Parathyroid adenoma (tissue), 2 donors: ENCODE results near the gene VSX2.

Source experiments
- H2AFZ ChIP-seq: fragments of 300-600 bp; sonication (generic); one replicate; pipeline ENCODE4 v1.7.0; 2017; ENCODE audit warnings: antibody characterized with exemption, mild to moderate bottlenecking
- H3K27ac ChIP-seq: fragments of 300-600 bp; sonication (generic); one replicate; pipeline ENCODE4 v1.7.0; 2017
- H3K27me3 ChIP-seq: fragments of 300-600 bp; sonication (generic); one replicate; pipeline ENCODE4 v1.7.0; 2017; ENCODE audit warnings: low read length; ENCODE audit not compliant: control insufficient read depth, insufficient read depth
- H3K36me3 ChIP-seq: fragments of 300-600 bp; sonication (generic); one replicate; pipeline ENCODE4 v1.7.0; 2017; ENCODE audit warnings: low read length; ENCODE audit not compliant: control insufficient read depth, insufficient read depth
- H3K4me1 ChIP-seq: fragments of 300-600 bp; sonication (generic); one replicate; pipeline ENCODE4 v1.7.0; 2017; ENCODE audit warnings: control low read depth
- H3K4me2 ChIP-seq: fragments of 300-600 bp; sonication (generic); one replicate; pipeline ENCODE4 v1.7.0; 2017; ENCODE audit warnings: low read length
- H3K4me3 ChIP-seq: fragments of 300-600 bp; sonication (generic); one replicate; pipeline ENCODE4 v1.7.0; 2017; ENCODE audit warnings: low read depth, low read length
- H3K79me2 ChIP-seq: fragments of 300-600 bp; sonication (generic); one replicate; pipeline ENCODE4 v1.7.0; 2017; ENCODE audit warnings: control low read depth
- H3K9ac ChIP-seq: fragments of 300-600 bp; sonication (generic); one replicate; pipeline ENCODE4 v1.7.0; 2017; ENCODE audit warnings: mild to moderate bottlenecking
- H3K9me3 ChIP-seq: fragments of 300-600 bp; sonication (generic); one replicate; pipeline ENCODE4 v1.7.0; 2017; ENCODE audit warnings: low read length; ENCODE audit not compliant: control insufficient read depth
- TF ChIP-seq, protein P1 (sequence below): fragments of 300-600 bp; sonication (generic); IDR thresholded peaks from one replicate; pipeline ENCODE4 v1.7.0; 2017; ENCODE audit warnings: antibody characterized with exemption, mild to moderate bottlenecking
- donor health status: primary hyperparathyroidism.

The VSX2 gene

DNA sequence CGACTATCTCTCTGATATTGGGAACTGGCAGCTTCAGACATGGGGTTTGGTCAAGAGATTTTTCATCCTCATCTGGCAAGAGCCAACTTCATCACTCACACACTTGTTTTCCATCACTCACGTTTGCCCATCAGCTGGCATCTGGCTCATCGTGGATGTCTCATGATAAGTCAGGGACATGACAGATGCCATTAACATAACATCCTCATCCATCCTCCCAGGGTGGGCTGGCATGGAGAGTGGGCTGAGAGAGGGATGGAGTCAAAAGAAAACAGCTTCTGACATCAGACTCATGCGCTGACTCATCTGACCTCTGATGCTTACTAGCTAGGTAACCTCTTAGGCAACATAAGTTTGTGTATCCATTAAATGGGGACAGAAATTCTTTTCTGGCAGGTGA lies 1.8 kb upstream of the VSX2 start:
- no peak overlapping the region for H3K9ac ChIP-seq
- H3K4me1 ChIP-seq = peaks cover 5% of the 10 kb centered on the region
- H2AFZ ChIP-seq = no peak overlapping the region
- H3K9me3 ChIP-seq = no peaks in the 10 kb centered on the region
- no peak overlapping the region for H3K4me3 ChIP-seq
- peaks cover 17% of the 10 kb centered on the region for H3K27me3 ChIP-seq
- H3K36me3 ChIP-seq = no peaks in the 10 kb centered on the region
- TF ChIP-seq, protein P1, sequence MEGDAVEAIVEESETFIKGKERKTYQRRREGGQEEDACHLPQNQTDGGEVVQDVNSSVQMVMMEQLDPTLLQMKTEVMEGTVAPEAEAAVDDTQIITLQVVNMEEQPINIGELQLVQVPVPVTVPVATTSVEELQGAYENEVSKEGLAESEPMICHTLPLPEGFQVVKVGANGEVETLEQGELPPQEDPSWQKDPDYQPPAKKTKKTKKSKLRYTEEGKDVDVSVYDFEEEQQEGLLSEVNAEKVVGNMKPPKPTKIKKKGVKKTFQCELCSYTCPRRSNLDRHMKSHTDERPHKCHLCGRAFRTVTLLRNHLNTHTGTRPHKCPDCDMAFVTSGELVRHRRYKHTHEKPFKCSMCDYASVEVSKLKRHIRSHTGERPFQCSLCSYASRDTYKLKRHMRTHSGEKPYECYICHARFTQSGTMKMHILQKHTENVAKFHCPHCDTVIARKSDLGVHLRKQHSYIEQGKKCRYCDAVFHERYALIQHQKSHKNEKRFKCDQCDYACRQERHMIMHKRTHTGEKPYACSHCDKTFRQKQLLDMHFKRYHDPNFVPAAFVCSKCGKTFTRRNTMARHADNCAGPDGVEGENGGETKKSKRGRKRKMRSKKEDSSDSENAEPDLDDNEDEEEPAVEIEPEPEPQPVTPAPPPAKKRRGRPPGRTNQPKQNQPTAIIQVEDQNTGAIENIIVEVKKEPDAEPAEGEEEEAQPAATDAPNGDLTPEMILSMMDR = no peak
- H3K27ac ChIP-seq = no peak overlapping the region
- H3K4me2 ChIP-seq = no peak overlapping the region
- H3K79me2 ChIP-seq = no peaks in the 10 kb centered on the region

DNA sequence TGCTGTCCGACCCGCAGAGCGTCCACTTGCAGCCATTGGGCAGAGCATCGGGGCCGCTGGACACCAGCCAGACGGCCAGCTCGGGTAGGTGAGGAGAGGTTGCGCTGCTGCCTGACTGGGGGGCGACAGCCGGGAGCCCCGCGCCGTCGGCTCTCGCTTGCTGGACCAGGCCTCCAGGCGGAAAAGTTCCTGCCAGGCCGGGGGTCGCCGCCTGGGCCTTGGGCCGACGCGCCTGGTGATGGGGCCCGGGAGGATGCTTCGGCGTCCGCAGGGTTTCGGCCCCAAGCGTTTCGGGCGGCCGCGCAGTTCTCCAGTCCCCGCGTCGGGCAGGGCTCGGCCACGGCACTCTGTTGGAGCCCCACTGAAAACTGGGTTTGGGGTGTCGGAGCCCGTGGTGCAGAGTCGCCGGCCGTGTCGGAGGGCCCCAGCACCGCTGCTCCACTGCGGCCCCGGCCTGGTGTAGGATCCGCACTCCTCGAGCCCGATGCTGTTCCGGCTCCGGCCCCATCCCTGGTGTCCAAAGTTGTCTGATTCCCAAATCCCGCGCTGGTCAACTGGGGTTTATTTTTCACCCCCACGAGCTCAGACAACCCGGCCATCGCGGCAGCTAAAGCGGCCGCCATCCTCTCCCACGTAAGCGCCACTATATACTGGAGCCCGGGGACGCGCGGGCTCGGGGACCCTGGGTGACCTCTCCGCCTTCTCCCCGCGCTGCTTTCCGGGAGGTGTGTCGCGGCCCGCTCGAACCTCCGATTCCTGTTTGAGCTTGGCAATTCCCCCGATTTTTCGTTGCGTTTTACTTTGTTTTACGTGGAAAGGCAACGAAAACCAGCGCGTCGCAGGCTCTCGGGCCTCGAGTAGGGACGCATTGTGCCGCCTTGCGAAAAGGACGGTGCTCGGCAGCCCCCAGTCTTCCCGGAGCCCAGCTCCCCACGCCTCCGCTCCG lies 872 bp downstream of the VSX2 start:
- Histone ChIP-seq H3K9ac (no peak overlapping the region), H3K36me3 (no peaks in the 10 kb centered on the region), H2AFZ (peak overlapping the region; percentile 59), H3K4me1 (peaks cover 5% of the 10 kb centered on the region), H3K27ac (no peak overlapping the region), H3K9me3 (no peaks in the 10 kb centered on the region), H3K79me2 (no peaks in the 10 kb centered on the region), H3K27me3 (peaks cover 20% of the 10 kb centered on the region), H3K4me3 (peak overlapping the region; percentile 31), H3K4me2 (peak overlapping the region; percentile 62)
- TF ChIP-seq, protein P1 = no peak

DNA sequence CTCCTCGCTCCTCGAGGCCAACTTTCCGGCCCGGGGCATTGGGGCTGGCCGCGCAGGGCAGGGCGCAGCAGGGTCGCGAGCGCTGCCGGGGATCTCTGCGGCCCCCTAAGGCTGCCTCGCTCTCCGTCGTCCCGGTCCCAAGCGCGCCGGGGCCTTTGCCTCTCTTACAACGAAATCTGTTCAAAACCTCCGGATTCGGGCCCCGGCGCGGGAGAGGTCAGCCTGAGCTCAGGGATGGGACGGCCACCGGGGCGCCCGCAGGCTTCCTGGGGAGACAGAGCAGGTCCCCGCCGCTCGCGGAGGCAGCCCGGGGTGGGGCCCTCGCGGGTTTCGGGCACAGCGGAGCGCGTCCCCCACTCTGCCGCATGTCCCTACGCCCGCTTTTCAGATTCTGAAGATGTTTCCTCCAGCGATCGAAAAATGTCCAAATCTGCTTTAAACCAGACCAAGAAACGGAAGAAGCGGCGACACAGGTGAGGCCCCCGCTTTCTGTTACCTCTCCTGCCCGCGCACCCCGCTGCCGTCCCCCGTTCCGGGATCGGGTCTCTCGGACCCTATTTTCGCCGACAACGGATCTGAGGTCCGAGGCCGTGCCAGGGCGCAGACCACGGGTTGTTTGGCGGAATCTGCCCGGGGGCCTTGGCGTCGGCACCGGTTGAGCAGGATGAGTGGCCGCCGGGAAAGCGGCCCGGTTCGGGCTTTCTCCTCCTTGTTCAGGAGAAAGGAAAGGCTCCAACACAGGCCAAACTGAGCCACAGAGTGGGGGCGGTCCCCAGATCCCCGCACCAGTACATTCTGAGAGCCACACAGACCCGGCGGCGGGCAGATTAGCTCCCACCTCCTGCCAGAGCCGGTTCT lies 1.8 kb downstream of the VSX2 start:
- H3K27me3 ChIP-seq = peaks cover 20% of the 10 kb centered on the region
- no peak overlapping the region for H3K9ac ChIP-seq
- TF ChIP-seq, protein P1 = no peak

DNA sequence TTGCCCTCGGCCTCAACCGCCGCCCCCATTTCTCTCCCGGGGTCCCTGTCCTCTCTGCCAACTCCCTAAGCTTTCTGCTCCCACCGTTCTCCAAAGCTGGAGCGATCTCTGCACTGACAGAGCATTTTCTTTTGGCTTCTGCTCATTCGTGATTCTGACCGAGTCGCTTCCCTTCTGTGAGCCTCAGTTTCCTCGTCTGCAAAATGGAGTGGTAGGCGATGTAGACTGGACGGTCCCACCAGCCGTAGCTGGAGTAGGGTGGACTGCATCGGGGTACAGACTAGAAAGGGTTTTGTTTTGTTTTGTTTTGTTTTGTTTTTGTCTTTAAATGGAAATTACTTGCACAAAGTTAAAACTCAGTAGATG lies 2.4 kb downstream of the VSX2 start:
- Histone ChIP-seq H2AFZ (no peak overlapping the region), H3K9me3 (no peaks in the 10 kb centered on the region), H3K36me3 (no peaks in the 10 kb centered on the region), H3K9ac (no peak overlapping the region), H3K27ac (no peak overlapping the region), H3K79me2 (no peaks in the 10 kb centered on the region), H3K4me1 (peaks cover 5% of the 10 kb centered on the region), H3K4me3 (no peak overlapping the region), H3K4me2 (peak overlapping the region; percentile 62), H3K27me3 (peaks cover 20% of the 10 kb centered on the region)
- TF ChIP-seq, protein P1 = no peak

More for the DNA sequence above, 1.8 kb downstream of the VSX2 start:
- no peaks in the 10 kb centered on the region for H3K9me3 ChIP-seq
- no peaks in the 10 kb centered on the region for H3K79me2 ChIP-seq
- H3K36me3 ChIP-seq = no peaks in the 10 kb centered on the region
- H3K4me1 ChIP-seq = peaks cover 5% of the 10 kb centered on the region
- peak overlapping the region; percentile 31 for H3K4me3 ChIP-seq
- peak overlapping the region; percentile 59 for H2AFZ ChIP-seq
- H3K27ac ChIP-seq = no peak overlapping the region
- H3K4me2 ChIP-seq = peak overlapping the region; percentile 62
